GM18507 (cell line): Measurements from ENCODE around the gene RPA3.
A peak's percentile ranks its signal among the peaks of the same experiment; 100 is the strongest.

Experiments used
- DNase-seq: peaks from one replicate; pipeline ENCODE4 v3.0.0; 2011; ENCODE audit warnings: low read depth; ENCODE audit not compliant: insufficient read length; ENCODE audit errors: extremely low spot score
- FAIRE-seq: peaks from 2 replicates; lab custom pipeline; 2011; peaks lifted over from hg19 to GRCh38; lab: Jason Lieb, UNC

The RPA3 gene

GRCh38 chr7:7718492-7718891 is at the start of gene RPA3:
Gene RPA3, minus strand, starts transcription at chr7:7718607. Its CDS starts 78,189 bp downstream, at chr7:7640418.
- DNase-seq (no peak), FAIRE-seq (no peak)

GRCh38 chr7:7766671-7767070 is 48.3 kb upstream of the RPA3 start:
- FAIRE-seq, result no peak
- DNase-seq, result no peak

- DNase-seq, result peak; percentile 38
- FAIRE-seq, result peak; percentile 66
Observed at GRCh38 chr7:7765422-7765821, 47.0 kb upstream of the RPA3 start.

- DNase-seq, result no peak
Observed at GRCh38 chr7:7764520-7765396, 46.4 kb upstream of the RPA3 start.

GRCh38 chr7:7761974-7762779 is 43.8 kb upstream of the RPA3 start:
- peak; percentile 85 for FAIRE-seq
- DNase-seq, result no peak

More at GRCh38 chr7:7764520-7765396, 46.4 kb upstream of the RPA3 start:
- peak; percentile 52 for FAIRE-seq

- DNase-seq, result no peak
- peak; percentile 67 for FAIRE-seq
Observed at GRCh38 chr7:7761340-7761973, 43.0 kb upstream of the RPA3 start.

GRCh38 chr7:7757576-7757975 is 39.2 kb upstream of the RPA3 start:
- FAIRE-seq (no peak), DNase-seq (no peak)

GRCh38 chr7:7756577-7756976 is 38.2 kb upstream of the RPA3 start:
- DNase-seq (no peak), FAIRE-seq (no peak)

GRCh38 chr7:7751243-7752092 is 33.1 kb upstream of the RPA3 start:
- no peak for DNase-seq
- FAIRE-seq, result no peak

- FAIRE-seq (no peak), DNase-seq (no peak)
Observed at GRCh38 chr7:7750571-7751242, 32.3 kb upstream of the RPA3 start.

- no peak for FAIRE-seq
Observed at GRCh38 chr7:7746458-7746857, 28.1 kb upstream of the RPA3 start.

GRCh38 chr7:7745966-7746365 is 27.6 kb upstream of the RPA3 start:
- DNase-seq (no peak), FAIRE-seq (no peak)

More at GRCh38 chr7:7746458-7746857, 28.1 kb upstream of the RPA3 start:
- DNase-seq, result no peak

GRCh38 chr7:7745258-7745657 is 26.9 kb upstream of the RPA3 start:
- no peak for DNase-seq
- no peak for FAIRE-seq

GRCh38 chr7:7742223-7742622 is 23.8 kb upstream of the RPA3 start:
- FAIRE-seq, result no peak
- no peak for DNase-seq

- DNase-seq, result no peak
- FAIRE-seq, result no peak
Observed at GRCh38 chr7:7740037-7740355, 21.6 kb upstream of the RPA3 start.

GRCh38 chr7:7739204-7740036 is 21.0 kb upstream of the RPA3 start:
- FAIRE-seq, result peak; percentile 67

GRCh38 chr7:7738622-7739021 is 20.2 kb upstream of the RPA3 start:
- DNase-seq (no peak), FAIRE-seq (no peak)

More at GRCh38 chr7:7739204-7740036, 21.0 kb upstream of the RPA3 start:
- DNase-seq, result no peak

- FAIRE-seq (no peak), DNase-seq (no peak)
Observed at GRCh38 chr7:7738177-7738576, 19.8 kb upstream of the RPA3 start.
